HL-60/S4 treated with phorbol 12-myristate 13-acetate at 8.2 ng/mL for 4 days and 3 days (cell line): ENCODE measurements around the gene CLDN4.
"Not testable (repeated sequence)": the region's sequence is repeated elsewhere in the genome, so short reads cannot be mapped to it uniquely, and the experiment has no call there.

Experiments
- in situ Hi-C: fragments of 300-500 bp; cut with MboI; formaldehyde crosslinking; loops from 2 replicates; pipeline ENCODE4 v1.15.0; 2022; ENCODE audit warnings: low sequenced_read_pairs

CLDN4 gene

GRCh38 chr7:73823257-73823656 lies 7.5 kb upstream of the CLDN4 start:
- in situ Hi-C loops, result no loop called here

GRCh38 chr7:73823873-73824592 lies 6.8 kb upstream of the CLDN4 start:
- in situ Hi-C loops, result no loop called here

GRCh38 chr7:73824986-73825385 lies 5.8 kb upstream of the CLDN4 start:
- in situ Hi-C loops, result no loop called here

- in situ Hi-C loops, result no loop called here
These were observed 3.2 kb upstream of the CLDN4 start for GRCh38 chr7:73827567-73828106.

- in situ Hi-C loops, result no loop called here
These were observed 2.5 kb upstream of the CLDN4 start for GRCh38 chr7:73828107-73828803.

GRCh38 chr7:73828972-73829371 lies 1.8 kb upstream of the CLDN4 start:
- in situ Hi-C loops, result no loop called here

GRCh38 chr7:73829505-73829904 lies 1.3 kb upstream of the CLDN4 start:
- in situ Hi-C loops, result no loop called here

GRCh38 chr7:73829921-73830680 lies 695 bp upstream of the CLDN4 start:
- in situ Hi-C loops, result no loop called here

- in situ Hi-C loops, result no loop called here
These were observed 713 bp downstream of the CLDN4 start for GRCh38 chr7:73831584-73831833.

- in situ Hi-C loops, result no loop called here
These were observed 1.2 kb downstream of the CLDN4 start for GRCh38 chr7:73831834-73832651.

- in situ Hi-C loops, result no loop called here
These were observed 2.0 kb downstream of the CLDN4 start for GRCh38 chr7:73832806-73833205.

GRCh38 chr7:73833251-73833919 lies 2.6 kb downstream of the CLDN4 start:
- in situ Hi-C loops, result no loop called here

- in situ Hi-C loops, result no loop called here
These were observed 3.9 kb downstream of the CLDN4 start for GRCh38 chr7:73834626-73835191.

- in situ Hi-C loops, result not testable (repeated sequence)
These were observed 6.4 kb downstream of the CLDN4 start for GRCh38 chr7:73837167-73837566.

- in situ Hi-C loops, result no loop called here
These were observed 7.8 kb downstream of the CLDN4 start for GRCh38 chr7:73838642-73839041.

GRCh38 chr7:73839290-73839689 lies 8.5 kb downstream of the CLDN4 start:
- in situ Hi-C loops, result no loop called here

- in situ Hi-C loops, result no loop called here
These were observed 9.2 kb downstream of the CLDN4 start for GRCh38 chr7:73839743-73840714.

GRCh38 chr7:73840715-73841379 lies 10.1 kb downstream of the CLDN4 start:
- in situ Hi-C loops, result no loop called here
